ENCODE measurements around the gene PTPRD.

The PTPRD gene

DNA sequence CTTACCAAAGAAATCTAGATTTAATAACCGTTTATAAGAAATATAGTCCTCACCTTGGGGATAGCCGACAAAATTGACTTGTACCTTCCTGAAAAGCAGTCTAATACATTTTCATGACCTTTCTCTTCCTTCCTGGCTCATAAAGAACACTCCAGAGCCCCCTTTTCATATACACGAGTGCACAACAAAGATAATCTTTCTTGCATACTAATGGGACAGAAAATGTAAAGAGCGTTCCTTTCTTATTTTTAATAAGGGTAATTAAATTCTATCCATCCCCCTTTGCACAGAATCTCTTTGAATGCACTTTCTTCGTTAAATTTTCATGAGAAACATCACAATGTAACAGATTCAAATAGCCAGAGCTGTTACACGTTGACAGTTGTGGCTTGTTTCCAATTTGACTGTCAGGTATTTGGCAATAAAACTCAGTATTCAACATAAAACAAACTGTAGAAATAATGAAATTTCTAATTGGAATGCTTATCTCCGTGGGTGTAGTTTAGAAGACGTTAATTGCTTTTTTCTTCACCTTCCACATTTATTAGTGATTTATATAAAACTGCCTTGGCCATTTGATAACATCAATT lies 2080.9 kb downstream of the PTPRD start:
- no peak for DNase-seq

DNA sequence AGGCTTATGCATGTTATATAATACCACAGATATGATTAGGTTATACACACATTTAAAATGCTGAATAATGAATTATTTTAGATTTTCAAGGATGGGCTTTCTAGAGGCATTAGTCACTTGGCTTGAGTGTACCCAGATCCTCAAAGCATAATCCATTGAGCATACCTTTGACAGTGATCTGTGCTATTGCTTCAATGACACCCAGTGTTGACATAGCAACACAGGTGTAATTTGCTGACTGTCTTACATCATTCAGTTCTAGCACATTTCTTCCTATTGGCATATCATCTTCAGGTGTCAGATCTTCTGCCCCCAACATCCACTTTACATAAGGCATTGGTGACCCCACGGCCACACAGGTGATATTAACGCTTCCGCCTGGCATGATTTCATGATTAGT lies 2091.7 kb downstream of the PTPRD start:
- DNase-seq, result no peak

DNA sequence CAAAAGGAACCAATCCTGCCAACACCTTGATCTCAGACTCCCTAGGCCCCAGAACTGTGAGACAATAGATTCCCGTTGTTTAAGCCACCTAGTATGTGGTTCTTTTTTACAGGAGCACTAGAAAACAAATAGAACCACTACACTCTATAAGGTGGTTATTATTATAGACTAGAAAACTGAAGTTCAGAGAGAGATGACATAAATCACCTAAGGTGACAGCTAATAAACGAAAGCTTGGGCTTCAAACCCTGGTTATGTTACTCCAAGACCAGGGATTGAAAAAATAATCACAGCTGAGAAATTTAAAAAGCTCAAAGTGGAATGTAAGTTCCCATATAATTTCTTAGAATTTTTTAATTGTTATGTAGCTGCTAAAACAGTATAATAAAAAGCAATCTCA lies 2097.1 kb downstream of the PTPRD start:
- DNase-seq, result no peak

DNA sequence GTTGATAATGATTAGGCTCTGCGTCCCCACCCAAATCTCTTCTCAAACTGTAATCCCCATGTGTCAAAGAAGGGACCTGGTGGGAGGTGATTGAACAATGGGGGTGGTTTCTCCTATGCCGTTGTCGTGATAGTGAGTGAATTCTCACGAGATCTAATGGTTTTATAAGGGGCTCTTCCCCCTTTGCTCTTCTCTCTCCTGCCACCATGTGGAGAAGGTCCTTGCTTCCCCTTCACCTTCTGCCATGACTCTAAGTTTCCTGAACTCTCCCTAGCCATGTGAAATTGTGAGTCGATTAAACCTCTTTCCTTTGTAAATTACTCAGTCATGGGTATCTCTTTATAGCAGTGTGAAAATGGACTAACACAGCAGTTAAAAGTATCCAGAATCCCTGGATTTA lies 2098.0 kb downstream of the PTPRD start:
- DNase-seq, result no peak

DNA sequence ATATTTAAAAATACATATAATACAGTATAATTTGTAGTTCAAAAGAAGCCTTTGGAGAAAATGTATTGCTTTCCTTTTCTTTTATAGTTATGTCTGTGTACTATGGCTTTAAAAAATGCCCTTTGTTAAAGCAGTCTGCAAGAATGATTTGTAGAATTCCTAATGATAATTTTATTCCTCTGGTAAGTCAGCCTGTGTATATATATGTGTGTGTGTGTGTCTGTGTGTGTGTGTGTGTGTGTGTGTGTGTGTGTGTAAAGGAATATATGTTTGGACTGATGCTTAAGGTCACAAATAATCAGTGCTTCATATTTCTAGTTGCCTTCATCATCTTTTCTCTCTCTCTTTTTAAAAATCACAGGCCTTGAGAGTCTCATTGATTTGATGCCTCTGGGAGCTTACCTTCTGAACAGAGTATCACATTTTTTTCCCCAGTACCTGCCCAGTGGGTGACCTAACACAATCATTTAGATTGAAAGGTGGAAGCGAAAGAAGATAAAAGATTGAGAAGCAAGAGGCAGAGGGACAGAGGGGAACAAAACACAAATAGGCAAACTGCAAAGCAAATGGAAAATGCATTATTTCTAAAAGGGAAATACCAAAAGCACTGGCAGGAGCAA lies 2104.0 kb downstream of the PTPRD start:
- no peak for DNase-seq

DNA sequence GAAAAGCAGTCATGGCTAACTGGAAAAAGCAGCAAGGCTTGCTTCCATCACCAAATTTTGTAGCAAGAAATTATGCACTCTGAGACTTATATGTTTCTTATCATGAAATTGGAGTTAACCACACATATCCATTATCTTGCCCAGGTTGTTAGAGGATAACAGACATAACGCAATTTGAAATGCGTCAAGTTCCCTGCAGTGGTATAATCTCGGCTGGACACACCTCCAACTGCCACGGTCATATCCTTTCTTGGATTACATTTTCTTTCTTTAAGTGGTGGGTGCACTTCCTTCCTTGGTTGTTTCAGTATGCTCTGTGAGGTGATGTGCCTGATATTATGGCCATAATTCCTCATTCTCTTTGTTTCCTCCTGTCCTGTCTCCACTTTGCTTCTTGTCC lies 2118.2 kb downstream of the PTPRD start:
- no peak for DNase-seq

DNA sequence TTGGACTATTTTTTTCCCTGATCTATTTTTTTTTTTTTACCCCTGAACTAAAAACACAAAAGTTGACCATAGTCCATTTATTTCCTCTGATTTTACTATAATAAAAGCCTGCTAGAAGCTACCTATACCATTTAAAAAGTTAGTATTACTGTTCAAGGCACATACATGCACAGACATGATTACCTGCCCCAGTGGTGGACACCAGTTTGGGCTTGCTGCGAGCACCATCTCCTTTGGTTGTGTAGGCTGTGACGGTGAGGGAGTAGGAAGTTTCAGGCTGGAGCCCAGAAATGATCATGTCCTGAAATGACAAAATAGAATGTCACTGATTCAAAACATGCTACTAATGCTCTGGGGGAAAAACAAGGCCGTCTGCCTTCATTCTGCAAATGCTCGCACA lies 2120.1 kb downstream of the PTPRD start:
- no peak for DNase-seq

DNA sequence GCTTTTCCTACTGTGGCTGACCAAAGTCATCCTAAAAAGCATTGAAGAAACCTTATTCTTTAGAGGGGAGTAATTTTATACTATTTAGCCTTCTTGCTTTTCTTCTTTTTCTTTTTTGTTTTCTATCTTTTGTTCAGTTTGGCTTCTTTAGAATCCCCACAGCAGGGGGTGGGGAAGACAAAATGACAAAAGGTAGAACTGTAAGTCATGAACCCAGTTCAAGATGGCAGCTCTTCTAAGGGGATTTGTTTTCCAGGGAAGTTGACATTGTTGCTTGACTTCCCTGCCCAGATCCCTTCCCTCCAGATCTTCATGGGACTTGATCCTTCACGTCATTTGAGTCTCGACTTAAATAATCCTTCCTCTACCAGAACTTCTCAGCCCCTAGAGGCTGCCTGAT lies 2120.8 kb downstream of the PTPRD start:
- no peak for DNase-seq

DNA sequence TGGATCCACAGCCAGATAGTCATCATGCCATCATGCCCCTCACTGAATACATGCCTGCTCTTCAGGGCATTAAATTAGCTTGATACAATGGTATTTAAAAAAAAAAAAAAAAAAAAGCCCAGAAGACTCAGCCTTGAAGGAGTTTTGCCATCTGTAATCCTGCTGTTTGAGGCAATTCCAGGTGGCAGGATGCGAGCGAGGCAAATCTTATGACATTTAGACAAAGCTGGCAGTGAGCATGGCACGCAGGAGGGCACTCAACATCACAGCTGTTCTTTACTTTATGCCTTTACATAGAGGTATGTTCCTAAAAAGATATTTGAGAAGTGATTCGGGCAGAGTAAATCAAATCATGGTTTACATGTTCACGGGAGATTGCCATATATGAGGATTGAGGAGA lies 2121.2 kb downstream of the PTPRD start:
- no peak for DNase-seq

DNA sequence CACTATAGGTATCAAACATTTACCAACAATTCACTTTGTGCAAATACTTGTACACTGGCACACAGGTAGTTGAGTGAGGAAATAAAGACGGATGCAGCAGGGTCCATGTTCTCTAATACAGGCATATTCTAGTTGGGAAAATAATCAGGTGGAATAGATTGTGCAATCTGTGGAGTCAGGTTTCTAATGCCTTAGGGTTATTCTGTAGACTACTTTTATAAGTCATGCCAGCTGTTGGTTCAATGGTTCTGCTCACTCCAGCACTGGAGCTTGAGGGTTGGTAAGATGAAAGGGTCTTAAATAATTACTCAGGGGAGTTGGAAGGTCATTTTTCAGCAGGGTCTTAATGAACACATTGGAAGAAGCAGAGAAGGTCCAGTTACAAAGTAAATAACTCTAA lies 2123.0 kb downstream of the PTPRD start:
- no peak for DNase-seq

DNA sequence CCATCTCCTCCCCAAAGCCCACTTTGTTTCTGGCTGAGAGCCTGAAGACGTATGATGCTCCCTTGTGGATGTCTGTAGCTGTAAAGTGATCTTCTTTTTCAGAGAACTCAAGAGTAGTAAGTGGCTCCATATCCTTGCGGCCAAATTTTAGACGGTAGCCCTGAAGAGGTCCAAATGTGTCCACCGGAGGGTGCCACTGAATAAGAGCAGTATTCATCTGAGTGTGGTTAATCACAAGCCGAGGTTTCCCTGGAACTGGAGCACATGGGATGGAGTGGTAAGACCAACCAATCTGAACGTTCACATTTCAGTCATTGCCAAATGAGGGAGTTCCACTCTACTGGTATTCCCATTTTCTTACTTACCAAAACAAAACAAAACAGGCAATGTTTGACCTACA lies 2126.7 kb downstream of the PTPRD start:
- no peak for DNase-seq

DNA sequence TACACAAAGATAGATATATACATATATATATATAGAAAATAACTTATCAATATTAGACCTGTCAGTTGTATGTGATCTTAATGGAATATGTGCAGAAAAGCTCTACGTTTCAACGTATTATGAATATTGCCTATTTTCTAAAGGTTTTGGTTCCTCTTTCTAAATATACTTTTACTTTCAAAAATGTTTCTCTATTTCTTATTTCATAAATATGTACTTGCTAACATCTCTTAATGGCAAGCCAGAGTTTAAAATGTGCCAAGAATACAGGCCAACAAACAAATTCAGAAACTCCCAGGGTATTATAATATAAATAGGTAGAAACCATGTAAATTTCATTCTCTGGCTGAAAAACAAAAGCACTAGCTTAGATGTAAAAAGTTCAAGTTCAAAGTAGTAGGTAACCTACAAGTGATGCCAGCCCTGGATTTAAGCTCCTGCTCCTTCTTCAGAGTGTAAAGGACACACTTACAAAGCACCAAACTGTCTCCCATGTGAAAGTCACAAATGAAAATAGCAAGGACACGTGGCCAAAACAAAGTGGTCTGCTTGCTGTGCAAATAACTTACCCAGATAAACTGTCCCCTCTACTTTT lies 2128.1 kb downstream of the PTPRD start:
- DNase-seq, result no peak

DNA sequence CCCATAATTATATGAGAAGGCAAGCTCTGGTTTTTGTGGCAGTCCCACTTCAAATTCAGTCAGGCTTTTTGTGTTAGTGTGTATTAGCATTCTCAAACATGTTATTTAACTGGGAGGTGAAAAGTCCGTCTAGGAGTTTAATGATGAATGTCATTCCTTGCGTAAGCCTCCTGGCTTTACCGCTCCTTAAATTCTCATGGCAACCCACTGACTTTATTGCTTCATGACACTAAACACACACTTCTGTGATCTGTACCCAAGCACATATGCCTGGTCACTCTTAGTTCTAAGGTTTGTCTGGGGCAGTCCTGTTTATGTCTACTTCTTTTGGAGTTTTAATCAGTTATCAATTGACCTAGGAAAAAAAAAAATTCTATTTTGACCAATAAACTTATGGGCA lies 2135.4 kb downstream of the PTPRD start:
- DNase-seq, result no peak

DNA sequence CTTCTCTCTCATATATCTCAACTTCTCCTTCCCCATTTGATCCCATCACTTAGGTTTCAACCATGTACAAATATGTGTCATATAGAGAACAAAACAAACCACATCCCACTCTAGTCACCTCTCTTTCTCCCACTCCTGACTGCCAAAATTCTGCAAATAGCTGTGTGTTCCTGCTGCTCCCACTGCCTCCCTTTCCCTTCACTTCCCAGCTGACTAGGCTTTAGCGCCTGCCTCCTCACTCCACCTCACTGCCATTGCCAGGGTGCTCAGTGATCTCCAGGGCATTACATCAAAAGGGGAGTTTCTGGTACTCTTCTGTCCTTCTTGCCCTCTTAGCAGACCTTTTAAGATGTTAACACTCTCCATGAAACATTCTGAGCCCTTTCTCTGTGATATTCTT lies 2137.9 kb downstream of the PTPRD start:
- no peak for DNase-seq

DNA sequence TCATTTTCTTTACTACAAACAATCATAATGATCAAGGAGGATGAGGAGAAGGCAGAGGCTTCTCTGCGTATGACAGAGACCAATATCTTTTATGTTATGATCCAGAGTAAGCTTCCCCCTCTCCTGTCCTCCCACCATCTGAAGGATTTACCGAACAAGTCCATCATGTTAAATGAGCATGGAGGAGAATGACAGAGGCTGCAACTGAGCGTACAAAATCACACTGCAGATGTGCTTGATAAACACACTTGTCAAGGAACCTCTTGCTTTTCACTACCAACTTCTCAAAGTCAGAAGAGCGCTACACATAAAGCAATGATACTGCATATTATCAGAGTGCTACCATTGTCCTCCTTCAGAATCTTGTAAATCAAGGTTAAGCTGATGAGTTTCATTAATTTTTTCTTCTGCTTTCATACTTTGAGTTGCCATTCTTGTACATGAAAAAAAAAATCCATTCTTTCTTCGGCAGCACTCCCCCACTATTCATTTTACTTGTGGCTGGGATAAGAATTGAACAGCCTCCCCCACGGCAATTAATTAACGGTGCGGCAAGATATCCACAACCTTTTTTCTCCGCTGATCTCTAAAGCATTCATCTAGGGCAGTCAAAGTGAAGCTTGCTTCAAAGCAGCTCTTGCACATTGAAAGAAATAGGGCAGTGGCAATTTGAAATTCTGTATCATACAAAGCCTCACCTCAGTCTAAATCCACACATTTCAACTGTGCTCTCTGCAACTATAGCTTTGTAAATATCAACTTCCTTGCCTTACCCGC lies 2139.4 kb downstream of the PTPRD start:
- DNase-seq, result no peak

DNA sequence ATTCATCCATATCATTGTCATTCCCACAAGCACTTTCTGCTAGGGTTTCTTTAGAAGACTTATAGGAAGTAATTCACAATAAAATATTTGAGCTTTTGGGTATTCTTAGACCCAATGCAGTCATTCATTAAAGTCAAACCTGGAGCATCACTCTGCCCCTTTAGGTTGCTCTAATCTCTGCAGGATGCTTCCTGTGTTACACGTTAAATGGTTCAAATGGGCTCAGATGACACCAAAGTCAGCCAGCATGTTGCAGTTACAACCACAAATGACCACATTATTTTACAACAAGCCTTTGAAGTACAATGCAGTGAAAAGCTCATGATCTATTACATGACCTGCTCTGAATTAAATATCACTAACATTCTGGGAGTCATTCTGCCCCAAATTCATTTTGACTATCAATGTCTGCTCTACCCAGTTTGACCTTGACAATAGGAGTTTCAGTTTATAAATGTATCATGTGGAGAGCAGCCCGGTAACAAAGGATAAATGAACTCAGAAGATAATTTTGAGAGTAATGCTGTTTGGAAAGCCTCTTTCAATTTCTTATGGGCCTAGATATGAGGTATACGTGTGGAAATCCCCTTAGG lies 2144.7 kb downstream of the PTPRD start:
- DNase-seq, result no peak

DNA sequence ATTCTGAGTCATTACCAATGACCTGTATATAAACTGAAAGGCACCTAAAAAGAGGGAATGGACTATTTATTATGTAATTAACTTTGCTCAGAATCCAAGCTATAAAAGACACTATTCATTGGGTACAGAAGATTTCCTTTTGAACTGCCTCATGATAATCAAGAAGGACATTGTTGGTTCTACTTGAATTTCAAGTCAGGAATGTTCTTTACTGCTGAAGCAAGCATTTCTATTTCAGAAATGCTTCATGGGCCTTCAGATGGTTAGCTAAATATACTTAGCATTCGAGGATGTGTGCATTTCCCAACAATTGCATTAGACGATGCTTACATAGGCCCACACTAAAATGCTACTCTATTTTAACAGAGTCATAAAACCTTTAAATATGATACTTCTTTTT lies 2155.0 kb downstream of the PTPRD start:
- no peak for DNase-seq

DNA sequence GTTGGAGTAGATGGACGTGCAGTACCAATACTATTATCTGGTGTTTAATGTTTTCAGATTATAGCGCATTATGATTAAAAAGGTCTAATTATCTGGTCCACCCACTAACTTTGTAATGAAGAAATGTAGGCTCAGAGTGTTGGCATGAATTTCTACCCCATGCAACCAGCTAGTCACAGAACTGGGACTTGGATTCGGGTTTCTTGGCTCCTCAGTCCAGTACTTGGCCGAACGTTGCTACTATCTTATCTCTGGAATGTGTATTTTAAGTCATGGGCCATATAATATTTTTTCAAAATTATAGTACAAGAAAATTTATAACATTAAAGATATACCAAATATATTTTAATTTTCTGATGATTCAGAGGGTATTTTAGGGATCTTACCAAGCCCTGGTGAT lies 2155.7 kb downstream of the PTPRD start:
- DNase-seq, result no peak

DNA sequence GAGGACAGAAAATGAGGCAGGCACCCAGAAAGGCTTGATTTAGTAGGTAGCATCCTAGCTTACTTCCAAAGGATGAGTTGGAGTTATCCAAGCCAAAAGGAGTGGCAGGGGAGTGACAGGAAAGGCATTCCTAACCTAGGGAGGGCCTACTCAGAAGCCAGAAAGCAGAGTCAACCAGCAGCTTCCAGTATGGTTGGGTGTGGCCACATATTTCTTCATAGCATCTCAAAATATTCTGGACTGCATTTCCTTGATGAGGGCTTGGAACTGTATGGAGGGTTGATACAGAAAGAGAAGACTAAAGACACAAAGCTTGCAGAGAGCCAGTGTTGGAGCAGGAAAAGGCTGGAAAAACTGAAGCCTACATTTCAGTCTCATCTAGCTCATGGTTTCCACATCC lies 2156.5 kb downstream of the PTPRD start:
- DNase-seq, result no peak

DNA sequence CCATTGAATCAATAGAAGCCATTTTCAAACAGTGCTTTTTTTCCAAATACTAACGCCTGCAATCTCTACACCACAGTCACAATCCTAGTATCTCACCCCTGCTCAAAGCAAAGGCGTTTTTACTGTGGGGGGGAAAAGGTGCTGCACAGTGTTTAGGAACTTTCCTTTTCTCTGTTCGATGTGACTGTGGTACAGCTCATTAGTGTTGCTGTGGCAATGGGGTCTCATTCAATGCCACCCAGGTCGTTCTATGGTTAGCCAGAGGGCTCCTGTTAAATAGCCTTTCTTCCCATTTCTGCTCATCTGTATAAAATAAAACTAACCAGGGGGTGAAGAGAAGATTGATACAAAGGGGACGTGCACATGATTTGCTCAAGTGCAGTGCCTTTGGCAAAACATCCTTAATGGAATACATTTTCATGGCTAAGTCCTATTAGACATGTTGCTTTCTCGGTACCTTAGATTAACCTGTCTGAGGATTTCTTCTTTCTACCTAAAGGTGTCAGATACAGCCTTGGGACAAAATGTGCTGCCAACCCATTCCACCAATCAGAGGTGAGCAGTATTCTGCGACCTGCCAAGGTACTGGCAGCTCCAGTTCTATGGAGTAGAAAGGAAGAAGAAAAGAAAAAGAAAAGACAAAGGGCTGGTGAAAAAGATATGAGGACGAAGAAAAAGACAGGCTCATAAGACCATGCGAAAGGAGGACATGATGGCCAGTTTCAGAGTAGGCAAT lies 2161.8 kb downstream of the PTPRD start:
- no peak for DNase-seq

DNA sequence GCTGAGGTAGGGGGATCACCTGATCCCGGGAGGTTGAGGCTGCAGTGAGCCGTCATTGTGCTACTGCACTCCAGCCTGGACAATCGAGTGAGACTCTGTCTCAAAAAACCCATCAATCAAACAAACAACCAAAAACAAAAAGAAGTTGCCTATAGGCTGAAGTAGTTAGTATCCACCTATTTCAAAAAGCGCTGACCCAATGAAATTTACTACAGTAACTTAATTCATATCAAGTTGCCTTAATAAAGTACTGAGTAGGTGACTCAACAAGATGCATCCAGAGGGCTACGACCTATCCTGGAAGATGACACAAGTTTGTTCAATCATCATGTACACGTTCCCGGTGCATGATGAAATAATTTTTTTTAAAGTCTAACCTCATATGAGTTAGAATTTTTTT lies 2164.6 kb downstream of the PTPRD start:
- DNase-seq, result no peak

DNA sequence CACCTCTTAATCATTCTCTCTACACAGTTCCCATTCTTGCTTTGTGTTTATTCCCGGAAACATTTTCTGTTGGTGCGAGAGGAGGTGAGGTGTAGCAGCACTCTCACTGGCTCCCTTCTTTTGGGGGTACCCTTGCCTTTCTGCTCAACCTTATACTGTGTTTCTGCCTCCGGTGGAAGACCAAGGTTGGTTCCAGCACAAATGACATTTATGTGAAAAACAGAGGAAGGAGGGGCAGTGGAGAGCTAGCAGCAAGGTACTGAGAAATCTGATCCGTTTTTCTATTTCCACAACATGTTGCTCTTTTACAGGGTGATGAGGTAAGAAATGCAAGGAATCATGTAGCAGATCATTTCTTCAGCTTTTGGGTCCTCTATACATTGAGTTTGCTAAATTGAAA lies 2165.2 kb downstream of the PTPRD start:
- no peak for DNase-seq

DNA sequence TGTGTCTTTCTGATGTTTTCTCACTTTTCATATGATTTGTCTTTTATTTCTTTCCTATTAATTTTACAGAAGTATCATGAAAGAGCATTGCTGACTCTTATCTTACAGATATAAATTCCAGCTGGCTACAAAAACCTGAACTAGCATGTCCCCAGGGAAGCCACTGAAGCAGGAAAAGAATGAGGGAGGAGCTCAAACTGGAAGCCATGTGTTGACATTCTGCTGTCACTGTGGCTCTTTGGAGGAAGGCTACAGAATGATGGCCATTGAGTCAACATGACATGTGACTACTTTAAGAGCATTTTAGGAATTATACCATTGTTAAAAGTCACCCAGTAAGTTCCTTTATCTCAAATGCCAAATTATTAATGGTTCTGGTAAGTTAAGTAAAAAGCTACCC lies 2174.9 kb downstream of the PTPRD start:
- DNase-seq, result no peak

Data from stimulated activated CD4-positive, alpha-beta T cell treated with anti-CD3 and anti-CD28 coated beads, Interleukin-2, amount 100 ng/mL, for 24 hours (primary cell).